Stimulated activated CD4-positive, alpha-beta T cell treated with anti-CD3 and anti-CD28 coated beads, Interleukin-2, amount 100 ng/mL, for 48 hours (primary cell): ENCODE data around the gene ASTN2.

ENCODE experiments used
- DNase-seq, 2 donors: peaks; one replicate each; pipeline ENCODE4 v3.0.0-alpha.2; 2020

Gene ASTN2

DNA sequence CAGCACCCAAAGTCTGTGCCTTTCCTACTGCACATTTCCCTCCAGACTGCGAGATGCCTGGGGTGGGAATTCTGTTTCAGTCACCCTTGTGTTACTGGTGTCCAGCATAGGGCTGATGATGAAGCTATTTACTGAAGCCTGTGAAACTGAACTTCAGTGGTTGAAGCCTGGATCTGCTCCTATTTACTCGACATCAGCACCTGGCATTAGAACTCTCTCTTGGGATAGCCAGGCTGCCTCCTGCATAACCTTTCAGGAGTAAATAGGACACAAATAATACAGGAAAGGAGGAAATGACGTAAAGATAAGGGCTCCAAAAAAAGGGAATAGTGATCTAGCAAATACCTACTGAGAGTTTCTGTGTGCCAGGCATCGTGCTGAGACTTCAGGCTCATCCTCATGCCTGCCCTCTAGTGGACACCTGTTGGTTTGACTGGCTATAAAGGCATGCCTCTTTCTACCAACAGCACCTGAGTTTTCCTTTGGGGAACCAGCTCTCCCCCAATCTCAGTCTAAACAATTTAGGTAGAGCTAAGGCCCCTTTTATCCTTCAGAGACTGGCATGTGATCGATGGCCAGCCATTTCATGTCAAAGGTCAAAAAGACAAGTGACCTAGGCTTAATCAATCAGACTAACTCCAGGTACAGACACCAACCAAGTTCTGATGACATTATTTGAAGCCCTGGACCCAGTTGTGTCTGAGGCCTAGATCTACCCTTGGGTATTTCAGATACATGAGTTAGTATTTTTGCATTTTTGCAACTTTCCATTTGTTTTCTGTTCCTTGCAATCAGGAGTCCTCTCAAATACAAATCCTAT is 919.8 kb downstream of the ASTN2 start:
- DNase-seq, result peak; percentile 16 to 26

GRCh38 chr9:116493183-116493860 is 921.5 kb downstream of the ASTN2 start:
- no peak for DNase-seq

- no peak for DNase-seq
Measured at GRCh38 chr9:116491659-116492058, 923.2 kb downstream of the ASTN2 start.

GRCh38 chr9:116491219-116491618 is 923.6 kb downstream of the ASTN2 start:
- DNase-seq, result no peak

DNA sequence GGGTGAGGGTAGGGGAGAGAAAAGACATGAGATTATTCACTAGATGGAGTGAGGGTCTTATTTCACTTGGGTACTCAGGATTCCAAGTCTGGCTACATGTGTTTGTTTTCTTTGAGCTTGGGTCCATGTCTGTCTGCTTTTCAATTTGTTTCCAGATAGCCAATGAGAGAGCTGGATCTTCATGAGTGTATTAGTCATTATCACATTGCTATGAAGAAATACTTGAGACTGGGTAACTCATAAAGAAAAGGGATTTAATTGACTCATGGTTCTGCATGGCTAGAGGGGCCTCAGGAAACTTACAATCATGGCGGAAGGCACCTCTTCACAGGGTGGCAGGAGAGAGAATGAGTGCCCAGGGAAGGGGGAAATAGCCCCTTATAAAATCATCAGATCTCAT is 924.5 kb downstream of the ASTN2 start:
- no peak for DNase-seq

DNA sequence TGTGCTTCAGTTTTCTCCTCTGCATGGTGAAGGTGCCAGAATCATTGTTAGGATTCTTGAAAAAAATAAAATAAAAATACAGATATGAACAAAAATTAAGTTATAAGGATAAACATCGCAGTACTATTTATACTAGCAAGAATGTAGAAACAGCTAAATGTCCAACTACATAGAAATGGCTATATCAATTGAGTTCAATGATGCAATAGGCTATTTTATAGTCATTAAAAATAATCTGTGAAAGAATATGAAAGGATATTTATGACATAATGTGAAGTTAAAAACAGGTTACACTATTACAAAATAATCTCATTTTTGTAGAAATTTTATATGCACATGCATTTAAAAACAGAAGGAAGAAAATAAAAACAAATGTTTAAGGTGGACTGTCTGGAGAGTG is 926.5 kb downstream of the ASTN2 start:
- no peak for DNase-seq

- no peak for DNase-seq
Measured at GRCh38 chr9:116484492-116485061, 930.3 kb downstream of the ASTN2 start.

GRCh38 chr9:116483622-116484491 is 931.0 kb downstream of the ASTN2 start:
- DNase-seq, result no peak

- DNase-seq, result no peak
Measured at GRCh38 chr9:116482740-116483139, 932.1 kb downstream of the ASTN2 start.

DNA sequence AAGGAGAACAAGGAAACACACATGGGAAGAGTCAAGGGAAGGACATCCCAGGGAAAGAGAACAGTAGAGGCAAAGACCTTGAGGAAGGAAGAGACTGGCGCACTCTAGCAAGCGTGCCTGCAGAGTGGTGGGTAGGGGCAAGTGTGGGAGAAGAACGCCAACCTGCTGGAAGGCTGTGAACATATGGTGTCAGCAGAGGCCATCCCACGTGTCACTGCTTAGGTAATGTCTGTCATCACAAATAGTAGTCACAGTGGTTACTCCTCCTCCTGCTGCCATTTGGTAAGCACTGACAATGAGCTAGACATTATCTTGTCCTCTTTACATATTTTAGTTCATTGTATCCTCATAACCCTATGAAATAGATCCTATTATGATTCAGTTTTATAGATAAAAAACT is 934.2 kb downstream of the ASTN2 start:
- DNase-seq, result no peak

DNA sequence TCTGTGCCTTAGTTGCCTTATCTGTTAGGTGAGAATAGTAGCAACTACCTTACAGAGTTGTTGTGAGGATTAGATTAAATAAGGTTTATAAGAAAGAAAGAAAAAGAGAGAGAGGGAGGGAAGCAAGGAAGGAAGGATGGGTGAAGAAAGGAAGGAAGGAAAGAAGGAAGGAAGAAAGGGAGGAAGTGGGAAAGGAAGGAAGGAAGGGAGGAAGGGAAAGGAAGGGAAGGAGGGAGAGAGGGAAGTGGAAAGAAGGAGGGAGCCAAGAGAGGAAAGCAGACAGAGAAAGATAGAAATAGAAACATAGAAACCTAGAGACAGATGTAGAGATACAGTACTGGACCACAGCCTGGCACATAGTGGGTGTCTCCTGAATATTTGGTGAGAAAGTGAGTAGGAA is 934.9 kb downstream of the ASTN2 start:
- DNase-seq, result no peak

GRCh38 chr9:116479056-116479544 is 935.8 kb downstream of the ASTN2 start:
- no peak for DNase-seq

DNA sequence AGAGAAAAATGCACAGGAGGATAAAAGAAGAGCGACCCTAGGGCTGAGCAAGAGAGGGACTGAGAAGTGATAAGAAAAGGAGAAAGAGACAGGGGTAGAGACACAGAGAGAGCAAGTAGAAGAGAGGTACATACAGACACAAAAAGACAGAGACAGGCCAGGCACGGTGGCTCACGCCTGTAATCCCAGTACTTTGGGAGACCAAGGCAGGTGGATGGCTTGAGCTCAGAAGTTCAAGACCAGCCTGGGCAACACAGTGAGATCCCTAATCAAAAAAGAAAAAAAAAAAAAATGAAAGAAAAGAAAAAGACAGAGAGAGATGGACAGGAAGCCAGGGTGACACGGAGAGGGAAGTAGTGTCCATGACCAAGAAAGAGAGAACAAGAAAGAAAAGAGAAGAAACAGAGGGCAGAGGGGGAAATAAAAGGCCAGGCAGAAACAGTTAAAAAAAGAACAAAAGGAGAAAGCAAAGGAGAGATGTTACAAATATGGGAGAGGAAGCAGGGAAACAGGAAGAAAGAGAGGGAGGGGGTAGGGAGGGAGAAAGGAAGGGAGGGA is 937.2 kb downstream of the ASTN2 start:
- no peak for DNase-seq

- DNase-seq, result no peak
Measured at GRCh38 chr9:116476935-116477381, 937.9 kb downstream of the ASTN2 start.

- no peak for DNase-seq
Measured at GRCh38 chr9:116476002-116476401, 938.9 kb downstream of the ASTN2 start.

DNA sequence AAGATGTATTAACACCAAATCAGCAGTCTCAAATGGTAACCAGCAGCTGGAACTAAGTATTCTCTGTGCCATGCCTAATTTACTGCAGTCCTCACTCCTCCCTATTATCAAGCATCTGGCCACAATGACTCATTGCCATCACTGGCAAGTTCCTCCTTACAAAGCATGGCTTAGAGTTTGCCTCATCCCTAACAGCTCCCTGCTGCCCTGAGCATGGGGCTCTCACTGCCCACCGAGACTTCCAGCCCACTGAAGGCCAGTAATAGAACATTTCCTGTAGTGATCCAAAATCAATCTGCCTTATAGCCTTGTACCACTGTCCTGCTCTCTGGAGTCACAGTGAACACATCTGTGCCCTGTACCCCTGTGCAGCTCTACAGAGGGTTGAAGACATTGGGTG is 939.7 kb downstream of the ASTN2 start:
- no peak for DNase-seq

- no peak for DNase-seq
Measured at GRCh38 chr9:116471944-116472506, 942.8 kb downstream of the ASTN2 start.

DNA sequence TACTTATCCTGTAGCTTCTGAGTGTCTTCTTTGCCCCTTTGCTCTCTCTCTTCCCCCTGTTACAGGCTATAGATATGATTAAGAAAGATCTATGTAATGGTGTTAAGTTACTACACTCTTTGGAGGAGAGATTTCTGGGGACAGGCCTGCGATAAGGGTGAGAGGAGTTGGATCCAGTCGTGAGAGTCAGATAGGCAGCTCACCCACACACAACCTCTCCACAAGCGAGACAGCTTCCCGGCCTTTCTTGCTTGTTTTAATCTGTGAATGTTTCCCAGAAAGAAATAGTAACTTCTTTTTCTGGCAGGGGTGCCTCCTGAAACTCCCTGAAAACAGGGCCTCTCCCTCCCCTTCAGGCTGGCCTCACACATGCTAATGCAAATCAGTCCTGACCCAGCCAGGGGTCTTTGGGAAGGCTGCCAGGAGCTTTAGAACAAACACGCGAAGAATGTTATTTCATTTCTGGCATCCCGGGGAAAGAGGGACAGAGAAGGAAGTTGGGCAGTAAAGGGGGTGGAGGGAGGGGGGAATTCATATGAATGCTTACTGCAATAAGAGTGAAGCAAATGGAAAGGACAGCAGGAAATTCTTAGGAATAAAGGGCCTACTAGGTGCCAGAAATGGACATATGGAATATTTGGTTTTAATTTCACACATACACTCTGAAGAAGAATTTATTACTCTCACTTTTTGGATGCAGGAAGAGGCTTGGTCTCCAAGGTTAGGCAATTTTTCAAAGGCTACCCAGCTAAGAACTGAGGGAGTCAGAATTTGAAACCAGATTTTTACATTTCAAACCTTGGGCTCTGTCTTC is 943.6 kb downstream of the ASTN2 start:
- DNase-seq, result no peak

- no peak for DNase-seq
Measured at GRCh38 chr9:116468793-116469527, 945.9 kb downstream of the ASTN2 start.

DNA sequence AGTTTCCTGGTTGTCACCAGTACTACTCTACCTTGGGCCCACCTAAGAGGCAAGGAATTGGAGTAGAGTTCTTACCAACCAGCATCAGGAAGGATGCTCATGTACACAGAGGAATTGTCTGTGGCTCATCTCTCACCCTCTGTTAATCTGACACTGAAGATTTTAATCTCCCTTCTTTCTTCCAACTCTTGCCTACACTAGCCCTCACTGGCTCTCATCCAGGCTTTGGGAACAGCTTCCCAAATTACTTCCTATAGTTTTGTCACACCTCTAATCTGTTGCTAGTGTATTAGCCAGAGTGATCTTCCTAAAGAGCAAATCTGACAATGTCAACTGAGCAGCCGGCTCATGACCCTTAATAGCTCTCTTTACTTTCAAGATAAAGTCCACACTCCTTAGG is 946.5 kb downstream of the ASTN2 start:
- no peak for DNase-seq
